Stomach (tissue), 9 donors: ENCODE results near the gene NPBWR2. TPM values are rescaled to one million over a fixed set of nuclear protein-coding genes. Genes with fewer than 3 reads are reported as not detected.

Source experiments
- DNase-seq, 2 donors: peaks; one replicate each; pipeline versions ENCODE4 v3.0.0 to v3.0.0-alpha.2; 2013 to 2019
- H3K27ac ChIP-seq, 5 donors: fragments of 200-600 bp in 4 of 5; sonication (generic) in 4 of 5; one replicate each; pipeline ENCODE4 v1.5.1; 2013 to 2019; ENCODE audit warnings: mild to moderate bottlenecking in 1 of 5, moderate library complexity in 1 of 5
- H3K27me3 ChIP-seq, 3 donors: fragments of 200-600 bp; sonication (generic); one replicate each; pipeline ENCODE4 v1.5.1; 2017 to 2019; ENCODE audit warnings: mixed run types in 1 of 3
- H3K36me3 ChIP-seq, 4 donors: fragments of 200-600 bp; sonication (generic); 1 replicate in 3 of 4; 2 replicates in 1 of 4; pipeline ENCODE4 v1.5.1; 2016 to 2019
- H3K4me1 ChIP-seq, 4 donors: fragments of 200-600 bp; sonication (generic); one replicate each; pipeline ENCODE4 v1.5.1; 2016 to 2019
- H3K4me3 ChIP-seq, 4 donors: fragments of 200-600 bp; sonication (generic) in 3 of 4; one replicate each; pipeline ENCODE4 v1.5.1; 2016 to 2019; ENCODE audit warnings: mild to moderate bottlenecking in 1 of 4
- H3K9me3 ChIP-seq, 4 donors: fragments of 200-600 bp; sonication (generic); one replicate each; pipeline ENCODE4 v1.5.1; 2016 to 2019
- EP300 ChIP-seq: sonication (generic); formaldehyde crosslinking; IDR thresholded peaks from one replicate; pipeline ENCODE4 v1.6.1; 2017; ENCODE audit warnings: antibody characterized with exemption
- POLR2A ChIP-seq, 4 donors: fragments of 450-650 bp; IDR thresholded peaks; one replicate each; pipeline ENCODE4 v1.6.1; 2016; ENCODE audit warnings: antibody characterized with exemption in 4 of 4, control low read depth in 2 of 4, mild to moderate bottlenecking in 1 of 4, moderate library complexity in 1 of 4
- POLR2AphosphoS5 ChIP-seq, 3 donors: sonication (generic); formaldehyde crosslinking; IDR thresholded peaks; one replicate each; pipeline ENCODE4 v1.6.1; 2016; ENCODE audit warnings: antibody characterized with exemption in 3 of 3
- WGBS, 5 donors: extraction: QIAGEN DNeasy Blood & Tissue Kit in 3 of 5; methylation state at CpG; one replicate each; pipeline versions ENCODE4 v1.1.5 to v1.1.7; 2013 to 2018; 5-methylcytosine and 5-hydroxymethylcytosine counted together
- intact Hi-C: fragments of 100-400 bp; cut with DNase I; formaldehyde crosslinking; loops from one replicate; pipeline ENCODE4 v1.15.1; 2023; ENCODE audit warnings: low total_unique reads
- polyA plus RNA-seq, 3 donors: library from polyadenylated mRNA; stranded (reverse); fragments of 200-250 nt; gene quantifications; one replicate each; pipeline ENCODE4 v1.2.3, GENCODE V29; 2013
- total RNA-seq, 5 donors: library from RNA; depleted of rRNA; stranded (reverse); fragments of >200 nt; gene quantifications; one replicate each; pipeline versions ENCODE4 v1.1.0 to v1.2.3, GENCODE V29; 2014 to 2016
- TF ChIP-seq, protein P1 (sequence below), 7 experiments: fragments of 450-650 bp in 4 of 7; fragments of 200-600 bp in 3 of 7; sonication (generic) in 3 of 7; IDR thresholded peaks; one replicate each; pipeline ENCODE4 v1.5.1; 2016 to 2019; ENCODE audit warnings: antibody characterized with exemption in 7 of 7, control low read depth in 2 of 7, mild to moderate bottlenecking in 1 of 7
- donor health status: healthy with polysubstance abuse.
- donor health status: Bipolar disorder and iron deficiency.
- donor health status: healthy.

Gene NPBWR2
- total and polyA plus RNA-seq, 8 donors: not detected

DNA sequence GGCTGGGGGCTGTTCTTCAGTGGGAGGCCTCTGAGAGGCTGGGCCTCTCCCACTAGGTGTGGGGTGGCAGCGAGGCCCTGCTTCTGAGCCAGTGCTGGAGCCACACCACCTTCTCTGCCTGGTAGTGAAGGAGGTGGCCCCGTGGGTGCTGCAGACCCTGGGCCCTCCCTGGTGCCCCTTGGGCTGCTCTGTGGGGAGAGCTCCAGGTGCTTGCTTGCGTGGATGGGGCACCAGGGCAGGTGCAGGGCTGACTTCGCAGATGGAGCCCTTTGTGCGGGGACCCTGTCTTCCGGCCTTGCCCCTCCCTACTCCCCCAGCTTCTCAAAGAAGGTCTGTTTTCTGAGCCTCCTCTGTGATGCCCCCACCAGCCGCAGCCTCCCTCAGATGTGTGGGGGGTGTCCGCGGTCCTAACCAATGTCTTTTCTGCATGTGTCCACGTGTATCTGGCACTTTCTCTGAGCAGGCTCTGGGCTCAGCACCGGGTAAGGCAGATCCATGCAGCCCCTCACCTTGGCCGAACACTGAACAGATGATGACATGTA is 39.6 kb upstream of the NPBWR2 start:
- Histone ChIP-seq H3K27ac (no peak overlapping the region), H3K9me3 (peaks cover 0 to 14% (median 12%) of the 10 kb centered on the region in 4 donors), H3K27me3 (peaks cover 0 to 40% (median 12%) of the 10 kb centered on the region in 3 donors), H3K36me3 (no peaks in the 10 kb centered on the region), H3K4me1 (no peaks in the 10 kb centered on the region), H3K4me3 (no peak overlapping the region)
- no peak for DNase-seq
- intact Hi-C loops: no loop called here
- no peak for TF ChIP-seq POLR2A (IDR thresholded peaks at IDR 0.05)
- TF ChIP-seq EP300: no peak
- TF ChIP-seq POLR2AphosphoS5 (IDR thresholded peaks at IDR 0.05): no peak
- TF ChIP-seq, protein P1, sequence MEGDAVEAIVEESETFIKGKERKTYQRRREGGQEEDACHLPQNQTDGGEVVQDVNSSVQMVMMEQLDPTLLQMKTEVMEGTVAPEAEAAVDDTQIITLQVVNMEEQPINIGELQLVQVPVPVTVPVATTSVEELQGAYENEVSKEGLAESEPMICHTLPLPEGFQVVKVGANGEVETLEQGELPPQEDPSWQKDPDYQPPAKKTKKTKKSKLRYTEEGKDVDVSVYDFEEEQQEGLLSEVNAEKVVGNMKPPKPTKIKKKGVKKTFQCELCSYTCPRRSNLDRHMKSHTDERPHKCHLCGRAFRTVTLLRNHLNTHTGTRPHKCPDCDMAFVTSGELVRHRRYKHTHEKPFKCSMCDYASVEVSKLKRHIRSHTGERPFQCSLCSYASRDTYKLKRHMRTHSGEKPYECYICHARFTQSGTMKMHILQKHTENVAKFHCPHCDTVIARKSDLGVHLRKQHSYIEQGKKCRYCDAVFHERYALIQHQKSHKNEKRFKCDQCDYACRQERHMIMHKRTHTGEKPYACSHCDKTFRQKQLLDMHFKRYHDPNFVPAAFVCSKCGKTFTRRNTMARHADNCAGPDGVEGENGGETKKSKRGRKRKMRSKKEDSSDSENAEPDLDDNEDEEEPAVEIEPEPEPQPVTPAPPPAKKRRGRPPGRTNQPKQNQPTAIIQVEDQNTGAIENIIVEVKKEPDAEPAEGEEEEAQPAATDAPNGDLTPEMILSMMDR (IDR thresholded peaks at IDR 0.05): no peak
- 78 to 88% (median 81%) methylated on average over 9 to 12 of the region's 12 CpGs for WGBS, 5 donors

DNA sequence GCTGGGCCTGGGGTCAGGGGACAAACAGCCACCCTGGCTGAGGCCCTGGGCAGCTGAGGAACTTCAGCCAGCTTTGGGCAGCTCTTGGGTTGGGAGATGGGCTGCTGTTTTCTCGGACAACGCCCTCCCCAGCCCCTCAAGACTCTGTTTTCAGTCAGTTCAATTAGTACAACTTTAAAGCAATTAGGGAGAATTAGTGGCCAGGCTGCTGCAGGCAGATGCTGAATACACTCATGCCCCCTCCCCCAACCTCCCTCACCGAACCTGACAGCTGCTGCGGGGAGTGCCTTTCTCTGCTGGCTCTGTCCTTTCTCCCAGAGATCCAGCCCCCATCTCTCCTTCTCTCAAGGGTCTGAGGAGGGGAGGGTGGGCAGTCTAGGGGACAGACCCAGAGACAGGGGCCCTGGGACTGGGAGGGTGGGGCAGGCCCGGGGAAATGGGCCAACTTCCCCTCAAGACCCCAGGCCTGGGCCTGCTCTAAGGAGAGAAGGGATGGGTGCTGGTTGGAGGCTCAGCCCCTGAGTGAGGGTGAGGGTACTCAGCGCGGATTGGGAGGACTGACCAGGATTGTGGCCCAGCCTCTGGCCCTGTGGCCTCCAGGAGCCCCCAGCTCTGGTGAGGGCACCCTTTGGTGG is 39.1 kb upstream of the NPBWR2 start:
- Histone ChIP-seq H3K27me3 (peaks cover 0 to 45% (median 12%) of the 10 kb centered on the region in 3 donors), H3K9me3 (peaks cover 0 to 14% (median 12%) of the 10 kb centered on the region in 4 donors), H3K36me3 (no peaks in the 10 kb centered on the region), H3K27ac (no peak overlapping the region), H3K4me1 (no peaks in the 10 kb centered on the region), H3K4me3 (no peak overlapping the region)
- WGBS, 5 donors: 72 to 82% (median 77%) methylated on average over 7 of the region's 7 CpGs
- intact Hi-C loops: no loop called here
- TF ChIP-seq, protein P1 (IDR thresholded peaks at IDR 0.05): no peak
- TF ChIP-seq POLR2A (IDR thresholded peaks at IDR 0.05): no peak
- no peak for TF ChIP-seq POLR2AphosphoS5 (IDR thresholded peaks at IDR 0.05)
- TF ChIP-seq EP300: no peak
- DNase-seq: peak in 1 of 2 donors; percentile 65

DNA sequence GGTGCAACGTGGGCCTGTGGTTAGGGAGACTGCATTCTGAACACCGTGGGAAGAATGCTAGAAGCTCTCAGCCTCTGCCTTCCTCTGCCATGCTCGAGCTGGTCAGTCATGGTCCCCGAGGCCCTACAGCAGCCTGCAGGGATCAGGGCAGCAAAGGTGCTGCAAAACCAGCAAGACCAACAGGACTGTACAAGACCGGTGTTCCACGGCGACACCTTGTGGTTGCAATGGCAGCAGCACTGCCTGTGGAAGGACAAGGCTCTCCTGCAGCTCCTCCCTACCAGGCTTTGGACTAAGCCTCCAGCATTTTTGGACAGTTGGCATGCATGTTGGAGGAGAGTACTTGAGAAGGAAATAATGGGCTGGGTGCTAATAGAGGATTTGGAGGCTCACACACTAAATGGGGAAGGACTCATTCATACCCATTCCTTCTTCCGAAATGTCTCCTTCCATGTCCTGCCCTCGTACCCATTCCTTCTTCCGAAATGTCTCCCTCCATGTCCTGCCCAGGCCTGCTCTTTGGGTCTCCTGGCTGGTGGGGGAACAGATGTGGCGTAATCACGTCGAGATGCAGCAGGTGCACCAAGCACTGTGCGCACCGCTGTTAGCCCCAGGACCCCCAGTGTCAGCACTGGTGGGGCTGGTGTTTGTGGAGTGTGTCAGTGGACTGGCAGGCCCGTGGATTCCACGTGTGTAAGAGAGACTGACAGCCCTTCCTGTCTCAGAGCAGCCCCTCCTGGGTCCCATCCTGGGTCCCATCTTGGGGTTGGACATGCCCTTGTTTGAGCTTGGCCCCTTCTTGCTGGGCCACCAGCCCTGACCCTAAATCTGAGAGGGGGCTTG is 38.3 kb upstream of the NPBWR2 start:
- Histone ChIP-seq H3K4me1 (no peaks in the 10 kb centered on the region), H3K27me3 (peaks cover 0 to 53% (median 12%) of the 10 kb centered on the region in 3 donors), H3K9me3 (peaks cover 0 to 14% (median 12%) of the 10 kb centered on the region in 4 donors), H3K36me3 (no peaks in the 10 kb centered on the region), H3K27ac (no peak overlapping the region), H3K4me3 (no peak overlapping the region)
- WGBS, 5 donors: 85 to 90% (median 87%) methylated on average over 17 of the region's 17 CpGs
- DNase-seq: no peak
- intact Hi-C loops: no loop called here
- TF ChIP-seq, protein P1 (IDR thresholded peaks at IDR 0.05): no peak
- TF ChIP-seq POLR2AphosphoS5 (IDR thresholded peaks at IDR 0.05) (no peak), POLR2A (IDR thresholded peaks at IDR 0.05) (no peak), EP300 (no peak)

DNA sequence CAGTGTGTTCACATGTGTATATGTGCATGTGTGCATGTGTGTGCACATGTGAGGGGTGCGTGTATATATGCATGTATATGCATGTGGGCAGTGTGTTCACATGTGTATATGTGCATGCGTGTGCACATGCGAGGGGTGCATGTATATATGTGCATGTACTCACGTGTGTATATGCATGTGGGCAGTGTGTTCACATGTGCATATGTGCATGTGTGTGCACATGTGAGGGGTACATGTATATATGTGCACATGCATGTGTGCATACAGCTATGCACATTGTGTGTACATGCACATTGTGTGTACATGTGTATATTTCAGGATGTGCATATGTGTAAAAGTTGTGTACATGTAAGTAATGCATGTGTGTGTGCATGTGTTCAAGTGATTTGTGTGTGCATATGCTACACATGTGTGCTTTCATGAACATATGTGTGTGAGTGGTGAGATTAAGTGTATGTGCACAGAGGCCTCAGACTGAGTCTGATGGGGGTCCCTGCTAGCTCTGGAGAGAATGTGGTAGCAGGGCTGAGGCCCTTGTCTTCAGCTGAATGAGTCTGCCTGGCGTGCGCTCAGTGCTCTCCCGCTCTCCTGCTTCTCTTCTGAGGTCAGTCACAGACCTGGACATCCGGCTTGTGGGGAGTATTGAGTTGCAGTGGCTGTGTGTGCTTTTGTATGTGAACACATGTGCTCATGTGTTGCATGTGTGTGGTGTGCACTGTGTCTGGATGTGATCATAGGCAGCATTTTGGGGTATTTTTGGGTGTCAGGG is 37.0 kb upstream of the NPBWR2 start:
- intact Hi-C loops: no loop called here

More for the DNA sequence above, 37.0 kb upstream of the NPBWR2 start:
- WGBS, 5 donors: 87 to 94% (median 93%) methylated on average over 7 to 8 of the region's 8 CpGs
- no peak for TF ChIP-seq EP300
- TF ChIP-seq POLR2A (IDR thresholded peaks at IDR 0.05): no peak
- TF ChIP-seq POLR2AphosphoS5 (IDR thresholded peaks at IDR 0.05): no peak
- TF ChIP-seq, protein P1 (IDR thresholded peaks at IDR 0.05): no peak
- peaks cover 0 to 14% (median 12%) of the 10 kb centered on the region in 4 donors for H3K9me3 ChIP-seq
- peaks cover 0 to 63% (median 12%) of the 10 kb centered on the region in 3 donors for H3K27me3 ChIP-seq
- no peaks in the 10 kb centered on the region for H3K36me3 ChIP-seq
- H3K27ac ChIP-seq: no peak overlapping the region
- H3K4me1 ChIP-seq: no peaks in the 10 kb centered on the region
- DNase-seq: no peak
- H3K4me3 ChIP-seq: no peak overlapping the region
